Left lung (tissue), 10 donors: Measurements from ENCODE around the gene ZC3HAV1. TPM values are rescaled to one million over a fixed set of nuclear protein-coding genes. Genes with fewer than 3 reads are reported as not detected.
"Not testable (repeated sequence)": the region's sequence is repeated elsewhere in the genome, so short reads cannot be mapped to it uniquely, and the experiment has no call there.

Experiments used
- ATAC-seq: fragments of 200-7000 bp; cut with Tn5 transposase; one replicate; pipeline ENCODE4 v1.9.1; 2020; ENCODE audit warnings: moderate library complexity
- DNase-seq, 4 donors: peaks; one replicate each; pipeline ENCODE4 v3.0.0-alpha.2; 2013 to 2020
- H3K27ac ChIP-seq, 2 donors: fragments of 200-600 bp; sonication (generic) in 1 of 2; one replicate each; pipeline versions ENCODE4 v1.5.0 to v1.8.0; 2020 to 2021
- H3K27me3 ChIP-seq, 2 donors: fragments of 200-600 bp; sonication (generic) in 1 of 2; one replicate each; pipeline versions ENCODE4 v1.5.0 to v1.8.0; 2020 to 2021
- H3K36me3 ChIP-seq, 2 donors: fragments of 200-600 bp; sonication (generic) in 1 of 2; one replicate each; pipeline versions ENCODE4 v1.5.0 to v1.8.0; 2020 to 2021
- H3K4me1 ChIP-seq, 2 donors: fragments of 200-600 bp; one replicate each; pipeline ENCODE4 v1.8.0; 2021
- H3K4me3 ChIP-seq, 2 donors: fragments of 200-600 bp; sonication (generic) in 1 of 2; one replicate each; pipeline versions ENCODE4 v1.5.0 to v1.8.0; 2020 to 2021; ENCODE audit warnings: mild to moderate bottlenecking in 1 of 2
- H3K9me3 ChIP-seq, 2 donors: fragments of 200-600 bp; sonication (generic) in 1 of 2; one replicate each; pipeline versions ENCODE4 v1.5.0 to v1.8.0; 2020 to 2021
- CTCF ChIP-seq, 2 donors: fragments of 200-600 bp; sonication (generic) in 1 of 2; IDR thresholded peaks; one replicate each; pipeline versions ENCODE4 v1.5.0 to v1.8.0; 2021; ENCODE audit warnings: antibody characterized with exemption in 2 of 2
- intact Hi-C, 2 donors: fragments of 100-400 bp; cut with DNase I; formaldehyde crosslinking; loops; one replicate each; pipeline versions ENCODE4 v1.11.2 to v1.14.2; 2022
- polyA plus RNA-seq, 6 donors: library from polyadenylated mRNA; unstranded; fragments of 120-200 nt; gene quantifications; one replicate each; pipeline ENCODE4 v1.2.1, GENCODE V29; 2013; ENCODE audit not compliant: insufficient read length in 6 of 6
- total RNA-seq, 2 donors: library from RNA; stranded (reverse); fragmentation: NEBNext Ultra II Directional; extraction: Animal tissue kit (Norgen Biotek cat#: 25700); gene quantifications; one replicate each; pipeline ENCODE4 v1.2.1, GENCODE V29; 2021
- donor health status: DM: no; HTN: yes; CAD: no.
- donor health status: DM: no; HTN: no; CAD: no.

Gene ZC3HAV1
- total and polyA plus RNA-seq, 8 donors: 16.0 to 45.5 (median 22.4) TPM

- DNase-seq: no peak
- H3K36me3 ChIP-seq: peaks cover 0 to 11% of the 10 kb centered on the region in 2 donors
- TF ChIP-seq CTCF (IDR thresholded peaks at IDR 0.05): no peak
- H3K4me3 ChIP-seq: no peak overlapping the region
- H3K4me1 ChIP-seq: peaks cover 4 to 23% of the 10 kb centered on the region in 2 donors
- peaks cover 0 to 17% of the 10 kb centered on the region in 2 donors for H3K27me3 ChIP-seq
- H3K9me3 ChIP-seq: no peaks in the 10 kb centered on the region
- ATAC-seq: no peak
- intact Hi-C loops: no loop called here
- H3K27ac ChIP-seq: no peak overlapping the region
These were observed 77.0 kb downstream of the ZC3HAV1 start for GRCh38 chr7:139032473-139032872.

GRCh38 chr7:139029353-139029752, 80.2 kb downstream of the ZC3HAV1 start:
- DNase-seq (no peak), ATAC-seq (no peak)
- intact Hi-C loops: no loop called here
- Histone ChIP-seq H3K4me3 (no peak overlapping the region), H3K9me3 (no peaks in the 10 kb centered on the region), H3K27me3 (no peaks in the 10 kb centered on the region), H3K36me3 (peaks cover 0 to 18% of the 10 kb centered on the region in 2 donors), H3K27ac (no peak overlapping the region), H3K4me1 (peaks cover 0 to under 1% of the 10 kb centered on the region in 2 donors)
- no peak for TF ChIP-seq CTCF (IDR thresholded peaks at IDR 0.05)

GRCh38 chr7:139026551-139026950, 83.0 kb downstream of the ZC3HAV1 start:
- no peaks in the 10 kb centered on the region for H3K27me3 ChIP-seq
- no peak for ATAC-seq
- no peaks in the 10 kb centered on the region for H3K4me1 ChIP-seq
- H3K36me3 ChIP-seq: peaks cover 0 to 29% of the 10 kb centered on the region in 2 donors
- no peak for TF ChIP-seq CTCF (IDR thresholded peaks at IDR 0.05)
- DNase-seq: no peak
- H3K4me3 ChIP-seq: no peak overlapping the region
- no peaks in the 10 kb centered on the region for H3K9me3 ChIP-seq
- H3K27ac ChIP-seq: no peak overlapping the region
- intact Hi-C loops: no loop called here

GRCh38 chr7:139025861-139026260, 83.7 kb downstream of the ZC3HAV1 start:
- intact Hi-C loops, H3K27me3 ChIP-seq, DNase-seq, H3K4me1 ChIP-seq, ATAC-seq, H3K27ac ChIP-seq, H3K4me3 ChIP-seq, H3K9me3 ChIP-seq: not testable (repeated sequence)
- peaks cover 0 to 29% of the 10 kb centered on the region in 2 donors for H3K36me3 ChIP-seq

GRCh38 chr7:139023076-139023475, 86.4 kb downstream of the ZC3HAV1 start:
- intact Hi-C loops: no loop called here
- DNase-seq (no peak), ATAC-seq (peak; percentile 31)
- Histone ChIP-seq H3K36me3 (peaks cover 0 to 21% of the 10 kb centered on the region in 2 donors), H3K4me3 (no peak overlapping the region), H3K9me3 (no peaks in the 10 kb centered on the region), H3K4me1 (no peaks in the 10 kb centered on the region), H3K27me3 (no peaks in the 10 kb centered on the region), H3K27ac (no peak overlapping the region)
- no peak for TF ChIP-seq CTCF (IDR thresholded peaks at IDR 0.05)

- intact Hi-C loops: no loop called here
- no peaks in the 10 kb centered on the region for H3K4me1 ChIP-seq
- no peak for TF ChIP-seq CTCF (IDR thresholded peaks at IDR 0.05)
- ATAC-seq (no peak), DNase-seq (no peak)
- H3K27me3 ChIP-seq: no peaks in the 10 kb centered on the region
- no peaks in the 10 kb centered on the region for H3K9me3 ChIP-seq
- H3K36me3 ChIP-seq: peaks cover 0 to 18% of the 10 kb centered on the region in 2 donors
- no peak overlapping the region for H3K4me3 ChIP-seq
- no peak overlapping the region for H3K27ac ChIP-seq
These were observed 87.2 kb downstream of the ZC3HAV1 start for GRCh38 chr7:139022286-139022685.
